HEK293T (cell line): Measurements from ENCODE around the gene CCL11.

Experiments
- BHLHE40 ChIP-seq: fragments of 450-650 bp; IDR thresholded peaks from 2 replicates; pipeline ENCODE4 v1.6.1; 2016; ENCODE audit warnings: mild to moderate bottlenecking, moderate library complexity, borderline replicate concordance
- ELF4 ChIP-seq: fragments of 450-650 bp; IDR thresholded peaks from 2 replicates; pipeline ENCODE4 v1.6.1; 2017; ENCODE audit warnings: antibody characterized with exemption
- FOXA1 ChIP-seq: fragments of 450-650 bp; IDR thresholded peaks from 2 replicates; pipeline ENCODE4 v1.6.1; 2016; ENCODE audit warnings: mild to moderate bottlenecking
- FOXK2 ChIP-seq: fragments of 450-650 bp; IDR thresholded peaks from 2 replicates; pipeline ENCODE4 v1.6.1; 2016; ENCODE audit warnings: mild to moderate bottlenecking
- FOXM1 ChIP-seq: fragments of 450-650 bp; IDR thresholded peaks from 2 replicates; pipeline ENCODE4 v1.6.1; 2017; ENCODE audit warnings: mild to moderate bottlenecking, borderline replicate concordance
- SP1 ChIP-seq: fragments of 450-650 bp; IDR thresholded peaks from 2 replicates; pipeline ENCODE4 v1.6.1; 2017
- TARDBP ChIP-seq: fragments of 450-650 bp; IDR thresholded peaks from 2 replicates; pipeline ENCODE4 v1.6.1; 2016
- ZNF384 ChIP-seq: fragments of 450-650 bp; IDR thresholded peaks from 2 replicates; pipeline ENCODE4 v1.6.1; 2016

GRCh38 chr17:34285286-34285792 is at the start of gene CCL11:
- TF ChIP-seq FOXK2: no peak
- TF ChIP-seq TARDBP: no peak
- TF ChIP-seq BHLHE40: no peak
- no peak for TF ChIP-seq FOXM1
- TF ChIP-seq ELF4: no peak
- TF ChIP-seq ZNF384: no peak
- no peak for TF ChIP-seq SP1
- no peak for TF ChIP-seq FOXA1
